HG02884 (cell line): ENCODE results near the gene LIPC.
"Not testable (repeated sequence)": the region's sequence is repeated elsewhere in the genome, so short reads cannot be mapped to it uniquely, and the experiment has no call there.

Experiments used
- ATAC-seq: cut with Tn5 transposase; IDR thresholded peaks from one replicate; pipeline ENCODE4 v1.9.1; 2021; ENCODE audit warnings: mild to moderate bottlenecking, moderate library complexity; ENCODE audit not compliant: unreplicated experiment

Gene LIPC

GRCh38 chr15:58598829-58599210, 167.0 kb downstream of the LIPC start:
- no peak for ATAC-seq

DNA sequence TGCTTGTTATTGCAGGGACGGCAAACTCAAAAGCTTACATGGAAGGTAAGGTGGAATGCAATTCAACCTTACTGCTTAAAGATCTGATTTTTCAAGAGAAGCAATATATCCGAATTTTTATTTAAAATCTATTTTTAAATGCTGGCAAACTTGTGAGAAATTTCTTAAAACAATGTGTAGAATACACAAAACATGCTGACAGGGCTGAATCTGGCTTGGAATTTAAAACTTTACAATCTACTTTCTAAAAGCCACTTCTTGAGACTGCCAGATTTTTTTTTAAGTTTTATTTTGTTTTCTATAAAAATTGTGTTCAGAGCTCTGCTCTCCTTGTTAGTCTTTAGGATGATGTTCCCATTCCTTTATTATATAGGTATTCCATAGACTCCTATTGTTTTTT, 171.0 kb downstream of the LIPC start:
- ATAC-seq: no peak

- ATAC-seq: not testable (repeated sequence)
Measured at GRCh38 chr15:58603927-58604326, 172.1 kb downstream of the LIPC start.

- ATAC-seq: no peak
Measured at GRCh38 chr15:58604455-58604923, 172.7 kb downstream of the LIPC start.

- no peak for ATAC-seq
Measured at GRCh38 chr15:58605931-58606530, 174.2 kb downstream of the LIPC start.

DNA sequence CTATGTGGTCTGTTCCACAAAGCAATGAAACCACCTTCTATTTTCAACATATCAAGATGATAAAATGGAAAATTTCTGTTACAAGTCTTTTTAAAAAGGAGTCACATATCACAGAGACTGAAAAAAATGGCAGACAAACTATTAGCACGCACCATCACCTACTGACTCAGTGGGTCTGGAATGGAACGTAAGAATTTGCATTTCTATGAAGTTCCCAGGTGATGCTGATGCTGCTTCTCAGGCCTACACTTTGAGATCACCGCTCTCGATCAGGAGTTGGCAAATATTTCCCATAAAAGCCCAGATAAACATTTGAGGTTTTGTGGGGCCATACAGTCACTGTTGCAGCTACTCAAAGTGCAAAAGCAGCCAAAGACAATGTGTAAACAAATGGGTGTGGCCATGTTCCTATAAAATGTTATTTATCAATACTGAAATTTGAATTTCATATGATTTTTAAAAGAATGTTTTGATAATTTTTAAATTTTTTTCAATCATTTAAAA, 174.8 kb downstream of the LIPC start:
- no peak for ATAC-seq

- ATAC-seq: no peak
Measured at GRCh38 chr15:58608129-58608590, 176.4 kb downstream of the LIPC start.

GRCh38 chr15:58608711-58609110, 176.9 kb downstream of the LIPC start:
- no peak for ATAC-seq

DNA sequence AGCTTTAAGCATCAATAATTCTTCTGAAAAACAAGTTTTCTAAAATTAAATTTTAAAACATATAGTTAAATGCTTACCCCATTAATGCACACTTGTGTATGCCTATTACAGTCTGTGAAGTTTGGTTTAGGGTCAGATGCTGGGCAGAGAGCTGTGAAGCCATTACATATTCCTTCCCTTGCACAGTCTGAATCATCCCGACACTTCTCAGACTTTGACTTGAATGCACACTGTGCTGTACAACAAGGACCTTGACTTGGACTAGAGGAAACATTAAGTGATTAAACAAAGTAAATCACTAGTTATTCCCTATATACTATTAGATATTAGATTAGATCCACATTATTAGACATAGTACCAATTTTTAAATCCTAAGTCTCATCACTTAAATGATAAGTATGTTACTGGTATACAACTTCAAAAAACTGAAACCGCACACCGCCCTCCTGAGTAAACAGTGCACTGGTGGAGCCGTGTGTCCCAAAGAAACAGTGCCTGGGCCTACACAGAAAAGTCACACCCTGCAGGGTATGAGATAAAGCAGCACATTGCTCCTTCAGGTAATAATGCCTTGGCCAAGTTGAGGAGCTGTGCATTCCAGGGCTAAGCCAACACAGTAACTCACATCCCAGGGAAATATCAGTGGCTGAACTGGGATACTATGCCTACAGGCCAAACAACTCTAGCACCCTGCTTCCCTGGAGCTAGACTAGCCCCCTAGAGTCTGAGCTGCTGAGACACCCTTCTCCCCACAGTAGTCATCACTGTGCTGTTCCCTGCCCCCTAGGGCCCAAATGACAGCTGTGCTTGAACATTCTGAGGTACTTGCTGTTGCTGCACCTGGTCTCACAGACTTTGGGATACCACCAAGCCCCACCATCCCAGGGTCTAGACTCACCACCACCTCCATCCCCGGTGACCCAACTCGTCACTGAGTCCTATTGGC, 180.2 kb downstream of the LIPC start:
- no peak for ATAC-seq

GRCh38 chr15:58616171-58616570, 184.4 kb downstream of the LIPC start:
- no peak for ATAC-seq
